Measurements from ENCODE around the gene SLC17A9.

The SLC17A9 gene

DNA sequence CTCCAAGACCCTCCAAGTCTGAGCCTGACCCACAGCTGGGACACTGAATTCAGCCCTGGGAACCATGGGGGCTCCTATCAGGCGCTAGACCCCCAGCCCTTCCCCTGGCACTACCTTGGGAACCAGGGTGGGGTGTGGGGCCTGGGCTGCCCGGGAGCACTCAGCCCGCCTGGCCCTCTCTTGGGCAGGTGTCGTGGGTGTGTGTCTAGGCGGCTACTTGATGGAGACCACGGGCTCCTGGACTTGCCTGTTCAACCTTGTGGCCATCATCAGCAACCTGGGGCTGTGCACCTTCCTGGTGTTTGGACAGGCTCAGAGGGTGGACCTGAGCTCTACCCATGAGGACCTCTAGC, 14.6 kb downstream of the SLC17A9 start:
- no peak for DNase-seq (ENCODE audit: low read depth)
- TF ChIP-seq, protein P1, sequence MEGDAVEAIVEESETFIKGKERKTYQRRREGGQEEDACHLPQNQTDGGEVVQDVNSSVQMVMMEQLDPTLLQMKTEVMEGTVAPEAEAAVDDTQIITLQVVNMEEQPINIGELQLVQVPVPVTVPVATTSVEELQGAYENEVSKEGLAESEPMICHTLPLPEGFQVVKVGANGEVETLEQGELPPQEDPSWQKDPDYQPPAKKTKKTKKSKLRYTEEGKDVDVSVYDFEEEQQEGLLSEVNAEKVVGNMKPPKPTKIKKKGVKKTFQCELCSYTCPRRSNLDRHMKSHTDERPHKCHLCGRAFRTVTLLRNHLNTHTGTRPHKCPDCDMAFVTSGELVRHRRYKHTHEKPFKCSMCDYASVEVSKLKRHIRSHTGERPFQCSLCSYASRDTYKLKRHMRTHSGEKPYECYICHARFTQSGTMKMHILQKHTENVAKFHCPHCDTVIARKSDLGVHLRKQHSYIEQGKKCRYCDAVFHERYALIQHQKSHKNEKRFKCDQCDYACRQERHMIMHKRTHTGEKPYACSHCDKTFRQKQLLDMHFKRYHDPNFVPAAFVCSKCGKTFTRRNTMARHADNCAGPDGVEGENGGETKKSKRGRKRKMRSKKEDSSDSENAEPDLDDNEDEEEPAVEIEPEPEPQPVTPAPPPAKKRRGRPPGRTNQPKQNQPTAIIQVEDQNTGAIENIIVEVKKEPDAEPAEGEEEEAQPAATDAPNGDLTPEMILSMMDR (conservative IDR thresholded peaks at IDR 0.05; ENCODE audit: control insufficient read depth, insufficient read depth, low read depth, low read length) = no peak
- H3K4me3 ChIP-seq (ENCODE audit: control insufficient read depth, low read depth, low read length) = no peak overlapping the region

GRCh38 chr20:62967628-62968351, 15.3 kb downstream of the SLC17A9 start:
- TF ChIP-seq, protein P1 (conservative IDR thresholded peaks at IDR 0.05; ENCODE audit: control insufficient read depth, insufficient read depth, low read depth, low read length) = no peak
- H3K4me3 ChIP-seq (ENCODE audit: control insufficient read depth, low read depth, low read length) = no peak overlapping the region
- DNase-seq (ENCODE audit: low read depth) = no peak

- no peak for DNase-seq (ENCODE audit: low read depth)
Observed at GRCh38 chr20:62968378-62969178, 16.1 kb downstream of the SLC17A9 start.

GRCh38 chr20:62969179-62969760, 16.8 kb downstream of the SLC17A9 start:
- no peak overlapping the region for H3K4me3 ChIP-seq (ENCODE audit: control insufficient read depth, low read depth, low read length)
- TF ChIP-seq, protein P1 (conservative IDR thresholded peaks at IDR 0.05; ENCODE audit: control insufficient read depth, insufficient read depth, low read depth, low read length) = no peak
- DNase-seq (ENCODE audit: low read depth) = no peak

More at GRCh38 chr20:62968378-62969178, 16.1 kb downstream of the SLC17A9 start:
- TF ChIP-seq, protein P1 (conservative IDR thresholded peaks at IDR 0.05; ENCODE audit: control insufficient read depth, insufficient read depth, low read depth, low read length) = no peak
- H3K4me3 ChIP-seq (ENCODE audit: control insufficient read depth, low read depth, low read length) = no peak overlapping the region

DNA sequence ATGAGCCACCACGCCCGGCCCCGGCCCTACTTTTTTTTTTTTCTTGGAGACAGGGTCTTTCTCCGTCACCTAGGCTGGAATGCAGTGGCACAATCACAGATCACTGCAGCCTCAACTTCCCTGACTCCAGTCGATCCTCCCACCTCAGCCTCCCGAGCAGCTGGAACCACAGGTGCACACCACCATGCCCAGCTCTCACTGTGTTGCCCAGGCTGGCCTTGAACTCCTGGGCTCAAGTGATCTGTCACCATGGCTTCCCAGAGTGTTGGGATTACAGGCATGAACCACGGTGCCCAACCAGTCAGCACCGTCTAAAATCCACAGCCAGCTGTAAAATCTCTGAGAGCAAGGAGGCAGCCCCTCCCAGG, 17.4 kb downstream of the SLC17A9 start:
- H3K4me3 ChIP-seq (ENCODE audit: control insufficient read depth, low read depth, low read length) = no peak overlapping the region
- no peak for DNase-seq (ENCODE audit: low read depth)
- TF ChIP-seq, protein P1 (conservative IDR thresholded peaks at IDR 0.05; ENCODE audit: control insufficient read depth, insufficient read depth, low read depth, low read length) = no peak

DNA sequence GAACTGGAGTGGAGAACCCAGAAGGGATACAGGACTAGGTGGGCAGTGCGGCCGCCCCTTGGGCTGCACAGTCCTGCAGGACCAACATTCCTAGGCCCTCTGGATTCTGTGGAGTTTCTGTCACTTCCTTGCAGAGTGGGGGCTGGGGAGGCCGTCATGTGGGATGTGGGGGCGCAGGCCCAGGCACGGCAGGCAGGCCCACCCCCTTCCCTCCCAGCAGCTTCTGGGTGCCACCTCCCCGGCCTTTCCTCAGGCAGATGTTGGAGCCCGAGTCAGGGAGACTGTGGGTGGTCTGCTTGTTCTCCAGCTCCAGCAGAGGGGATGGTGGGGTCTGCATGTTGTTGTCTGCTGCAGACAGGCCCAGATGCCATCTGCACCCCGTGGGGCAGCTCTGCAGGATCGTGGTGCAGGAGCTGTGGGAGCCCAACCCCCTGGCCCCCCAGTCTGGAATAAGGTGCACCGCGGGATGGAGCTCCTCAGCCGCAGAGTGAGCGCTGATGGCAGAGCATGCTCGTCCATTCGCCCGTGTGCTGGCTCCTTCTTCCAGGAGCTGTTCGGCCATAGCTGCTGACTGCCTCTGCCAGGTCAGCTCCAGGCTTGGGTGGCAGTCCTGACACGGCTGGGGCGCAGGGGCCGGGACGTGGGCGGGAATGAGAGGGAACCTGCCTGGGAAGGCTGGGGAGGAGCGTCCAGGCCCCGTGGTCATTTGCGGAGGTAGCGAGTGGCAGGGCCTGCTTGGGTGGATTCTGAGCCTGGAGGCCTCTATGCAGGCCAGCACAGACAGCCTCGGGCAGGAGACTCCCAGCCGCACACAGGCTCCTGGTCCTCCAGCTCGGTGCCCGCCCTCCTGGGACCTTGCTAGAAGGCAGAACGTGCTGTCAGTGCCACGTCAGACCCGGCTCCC, 18.1 kb downstream of the SLC17A9 start:
- no peak for DNase-seq (ENCODE audit: low read depth)
- TF ChIP-seq, protein P1 (conservative IDR thresholded peaks at IDR 0.05; ENCODE audit: control insufficient read depth, insufficient read depth, low read depth, low read length) = no peak

More for the DNA sequence above, 18.1 kb downstream of the SLC17A9 start:
- no peak overlapping the region for H3K4me3 ChIP-seq (ENCODE audit: control insufficient read depth, low read depth, low read length)

Measured in fibroblast of mammary gland (primary cell).